GM12878 (cell line): ENCODE results near the gene BZW1.

Source experiments
- GABPA ChIP-seq: IDR thresholded peaks from 2 replicates; pipeline ENCODE4 v1.6.1; 2014; ENCODE audit warnings: antibody characterized with exemption, low read depth, mild to moderate bottlenecking, inconsistent platforms
- RAD21 ChIP-seq: IDR thresholded peaks from 2 replicates; pipeline ENCODE4 v1.6.1; 2011; ENCODE audit warnings: mild to moderate bottlenecking, low read depth, low read length, moderate library complexity; ENCODE audit not compliant: insufficient read depth
- SP1 ChIP-seq: IDR thresholded peaks from one replicate; pipeline ENCODE4 v1.6.1; 2011; ENCODE audit warnings: low read depth, low read length
- TBL1XR1 ChIP-seq: IDR thresholded peaks from 2 replicates; pipeline ENCODE4 v1.6.1; 2012; ENCODE audit warnings: low read depth, low read length, improper control_type of control experiment

GRCh38 chr2:200763422-200763821, 48.3 kb upstream of the BZW1 start:
- TF ChIP-seq SP1: no peak
- no peak for TF ChIP-seq GABPA
- TF ChIP-seq RAD21: no peak
- no peak for TF ChIP-seq TBL1XR1
